ENCODE data around the gene PHF20. TPM values are rescaled to one million over a fixed set of nuclear protein-coding genes. Genes with fewer than 3 reads are reported as not detected.

Gene PHF20
- total and polyA plus RNA-seq, 2 of the 13 experiments (the other 11 are each of a cell fraction or from before 2014, with no cell fraction given), result 22.8 to 34.1 TPM

- TF ChIP-seq ZNF770 (CRISPR knock-in tag; IDR thresholded peaks at IDR 0.05) (peak; percentile 71; the same call in 1 of the 2 replicates), ZNF7 (CRISPR knock-in tag; IDR thresholded peaks at IDR 0.05) (peak; percentile 62), ZNF235 (CRISPR knock-in tag; IDR thresholded peaks at IDR 0.05; ENCODE audit: borderline replicate concordance) (peak; percentile 85; the same call in 1 of the 2 replicates), CAMTA2 (CRISPR knock-in tag; IDR thresholded peaks at IDR 0.05; ENCODE audit: borderline replicate concordance) (peak; percentile 74), RFX3 (CRISPR knock-in tag; IDR thresholded peaks at IDR 0.05) (no peak), CCDC6 (CRISPR knock-in tag; IDR thresholded peaks at IDR 0.05) (peak; percentile 87), ATF7-NPFF (CRISPR knock-in tag; IDR thresholded peaks at IDR 0.05; ENCODE audit: low read depth) (peak; percentile 99), ZNF543 (CRISPR knock-in tag; IDR thresholded peaks at IDR 0.05) (peak; percentile 95), SYNCRIP (IDR thresholded peaks at IDR 0.05; ENCODE audit: insufficient read depth, low read depth, low read length) (no peak), ZNF510 (CRISPR knock-in tag; IDR thresholded peaks at IDR 0.05; ENCODE audit: low read depth) (peak; percentile 99; the same call in 1 of the 2 replicates), PRPF4 (IDR thresholded peaks at IDR 0.05; ENCODE audit: low read depth, low read length, poor library complexity, severe bottlenecking) (peak; percentile 99), ETV5 (CRISPR knock-in tag; IDR thresholded peaks at IDR 0.05; ENCODE audit: borderline replicate concordance) (peak; percentile 67), ZNF83 (CRISPR knock-in tag; IDR thresholded peaks at IDR 0.05; ENCODE audit: borderline replicate concordance) (peak; percentile 84), ZNF563 (CRISPR knock-in tag; IDR thresholded peaks at IDR 0.05) (peak; percentile 99), PHF20 (CRISPR knock-in tag; IDR thresholded peaks at IDR 0.05) (peak; percentile 89), ATM (IDR thresholded peaks at IDR 0.05; ENCODE audit: borderline replicate concordance) (no peak), SKIL (CRISPR knock-in tag; IDR thresholded peaks at IDR 0.05; ENCODE audit: borderline replicate concordance) (no peak), MIXL1 (CRISPR knock-in tag; IDR thresholded peaks at IDR 0.05) (peak; percentile 94), ZMAT3 (CRISPR knock-in tag; conservative IDR thresholded peaks at IDR 0.05) (peak; percentile 95), ZBTB26 (CRISPR knock-in tag; IDR thresholded peaks at IDR 0.05; ENCODE audit: borderline replicate concordance) (peak; percentile 87), ZNF691 (CRISPR knock-in tag; IDR thresholded peaks at IDR 0.05; ENCODE audit: borderline replicate concordance, low read depth) (peak; percentile 35), FOSL1 (CRISPR knock-in tag; IDR thresholded peaks at IDR 0.05; ENCODE audit: borderline replicate concordance) (peak; percentile 62), RXRA (CRISPR knock-in tag; IDR thresholded peaks at IDR 0.05) (peak; percentile 96), ZNF441 (CRISPR knock-in tag; IDR thresholded peaks at IDR 0.05; ENCODE audit: borderline replicate concordance) (peak; percentile 92)
Observed at GRCh38 chr20:35741892-35742740, 29.7 kb upstream of the PHF20 start, which contains the start of gene RBM39 (continued).
